HEK293T (cell line): ENCODE measurements around the gene NFIX.

Experiments
- BHLHE40 ChIP-seq: fragments of 450-650 bp; IDR thresholded peaks from 2 replicates; pipeline ENCODE4 v1.6.1; 2016; ENCODE audit warnings: mild to moderate bottlenecking, moderate library complexity, borderline replicate concordance
- ELF4 ChIP-seq: fragments of 450-650 bp; IDR thresholded peaks from 2 replicates; pipeline ENCODE4 v1.6.1; 2017; ENCODE audit warnings: antibody characterized with exemption
- FOXK2 ChIP-seq: fragments of 450-650 bp; IDR thresholded peaks from 2 replicates; pipeline ENCODE4 v1.6.1; 2016; ENCODE audit warnings: mild to moderate bottlenecking
- FOXM1 ChIP-seq: fragments of 450-650 bp; IDR thresholded peaks from 2 replicates; pipeline ENCODE4 v1.6.1; 2017; ENCODE audit warnings: mild to moderate bottlenecking, borderline replicate concordance
- HDGF ChIP-seq: fragments of 450-650 bp; IDR thresholded peaks from 2 replicates; pipeline ENCODE4 v1.6.1; 2017; ENCODE audit warnings: antibody characterized with exemption, borderline replicate concordance
- PKNOX1 ChIP-seq: fragments of 450-650 bp; IDR thresholded peaks from 2 replicates; pipeline ENCODE4 v1.6.1; 2016
- SUZ12 ChIP-seq: fragments of 450-650 bp; IDR thresholded peaks from 2 replicates; pipeline ENCODE4 v1.6.1; 2016; ENCODE audit warnings: mild to moderate bottlenecking

- TF ChIP-seq ELF4 (no peak), FOXM1 (no peak), PKNOX1 (no peak), SUZ12 (no peak), BHLHE40 (no peak), FOXK2 (no peak), HDGF (no peak)
Observed at GRCh38 chr19:13064092-13064489, 68.8 kb downstream of the NFIX start.
